GM23338 (cell line): ENCODE measurements around the gene SNRNP48. TPM values are rescaled to one million over a fixed set of nuclear protein-coding genes. Genes with fewer than 3 reads are reported as not detected.

Experiments used
- ATAC-seq: fragments of 200-7000 bp; cut with Tn5 transposase; 3 replicates; pipeline ENCODE4 v1.9.1; 2020
- DNase-seq: peaks from one replicate; pipeline ENCODE4 v3.0.0-alpha.2; 2015; ENCODE audit warnings: low spot score
- H2AFZ ChIP-seq: fragments of 200-600 bp; sonication (generic); 2 replicates; pipeline ENCODE4 v1.8.0; 2016; ENCODE audit warnings: antibody characterized with exemption, mild to moderate bottlenecking, moderate library complexity
- H3F3A ChIP-seq: fragments of 200-600 bp; sonication (generic); replicated peaks from 2 replicates; pipeline ENCODE4 v1.8.0; 2017; ENCODE audit warnings: antibody characterized with exemption, mixed run types, low read depth
- H3K27ac ChIP-seq: fragments of 200-600 bp; sonication (generic); 2 replicates; pipeline ENCODE4 v1.6.1; 2016; ENCODE audit warnings: low read depth
- H3K27me3 ChIP-seq: fragments of 200-600 bp; sonication (generic); 2 replicates; pipeline ENCODE4 v1.8.0; 2016; ENCODE audit warnings: mild to moderate bottlenecking, mixed run types, moderate library complexity; ENCODE audit not compliant: insufficient read depth
- H3K36me3 ChIP-seq: fragments of 200-600 bp; sonication (generic); 2 replicates; pipeline ENCODE4 v1.8.0; 2016; ENCODE audit warnings: mild to moderate bottlenecking; ENCODE audit not compliant: insufficient read depth
- H3K4me1 ChIP-seq: fragments of 200-600 bp; sonication (generic); 2 replicates; pipeline ENCODE4 v1.8.0; 2016; ENCODE audit warnings: mild to moderate bottlenecking, moderate library complexity; ENCODE audit not compliant: insufficient read depth
- H3K4me2 ChIP-seq: fragments of 200-600 bp; sonication (generic); 2 replicates; pipeline ENCODE4 v1.7.1; 2017; ENCODE audit warnings: mixed run types
- H3K4me3 ChIP-seq: fragments of 200-600 bp; sonication (generic); 2 replicates; pipeline ENCODE4 v1.6.1; 2016; ENCODE audit warnings: mixed run types
- H3K79me2 ChIP-seq: fragments of 200-600 bp; sonication (generic); replicated peaks from 2 replicates; pipeline ENCODE4 v1.8.0; 2017; ENCODE audit warnings: mild to moderate bottlenecking; ENCODE audit not compliant: insufficient read depth
- H3K9me2 ChIP-seq: fragments of 200-600 bp; sonication (generic); 2 replicates; pipeline ENCODE4 v1.8.0; 2017; ENCODE audit not compliant: insufficient read depth
- H4K20me1 ChIP-seq: fragments of 200-600 bp; sonication (generic); replicated peaks from 2 replicates; pipeline ENCODE4 v1.8.0; 2017; ENCODE audit warnings: mild to moderate bottlenecking; ENCODE audit not compliant: insufficient read depth
- H3K27ac Mint-ChIP-seq: 2 replicates; pipeline ENCODE4 v1.8.0; 2020; ENCODE audit warnings: inconsistent platforms, mild to moderate bottlenecking, moderate library complexity, mixed read lengths
- H3K27me3 Mint-ChIP-seq: 3 replicates; pipeline ENCODE4 v1.8.0; 2022; ENCODE audit warnings: low read depth, mild to moderate bottlenecking, moderate library complexity, mixed read lengths, inconsistent platforms; ENCODE audit not compliant: insufficient read depth, poor library complexity
- H3K36me3 Mint-ChIP-seq: 3 replicates; pipeline ENCODE4 v1.8.0; 2021; ENCODE audit warnings: low read depth, mild to moderate bottlenecking, inconsistent platforms, moderate library complexity, mixed read lengths
- H3K4me1 Mint-ChIP-seq: 3 replicates; pipeline ENCODE4 v1.8.0; 2020; ENCODE audit warnings: mild to moderate bottlenecking, inconsistent platforms, mixed read lengths
- H3K4me3 Mint-ChIP-seq: 3 replicates; pipeline ENCODE4 v1.8.0; 2021; ENCODE audit warnings: moderate library complexity, mild to moderate bottlenecking, inconsistent platforms, mixed read lengths
- H3K9me3 Mint-ChIP-seq: 3 replicates; pipeline ENCODE4 v1.8.0; 2020; ENCODE audit warnings: moderate library complexity, mild to moderate bottlenecking, inconsistent platforms, mixed read lengths
- CTCF ChIP-seq, 2 experiments: fragments of 200-600 bp in 1 of 2; sonication (generic) in 1 of 2; conservative IDR thresholded peaks; 2 replicates each; pipeline versions ENCODE4 v1.5.1 to v1.6.1; 2016 to 2017; ENCODE audit warnings: antibody characterized with exemption in 2 of 2, low read depth in 2 of 2, mild to moderate bottlenecking in 2 of 2, moderate library complexity in 1 of 2
- ETS1 ChIP-seq: IDR thresholded peaks from 2 replicates; pipeline ENCODE4 v1.6.1; 2016; ENCODE audit warnings: antibody characterized with exemption
- NANOG ChIP-seq: IDR thresholded peaks from 2 replicates; pipeline ENCODE4 v1.6.1; 2016; ENCODE audit warnings: antibody characterized with exemption, borderline replicate concordance
- POLR2AphosphoS5 ChIP-seq: IDR thresholded peaks from 2 replicates; pipeline ENCODE4 v1.6.1; 2016; ENCODE audit warnings: antibody characterized with exemption, low read depth
- STAT1 ChIP-seq: IDR thresholded peaks from one replicate; pipeline ENCODE4 v1.6.1; 2016; ENCODE audit warnings: antibody characterized with exemption; ENCODE audit not compliant: unreplicated experiment
- ZNF462 ChIP-seq: fragments of 250-450 bp; sonication (Bioruptor Pico); IDR thresholded peaks from 2 replicates; pipeline ENCODE4 v1.5.0; 2020; ENCODE audit warnings: mild to moderate bottlenecking, moderate library complexity
- polyA plus RNA-seq: library from polyadenylated mRNA; unstranded; fragments of >200 nt; fragmentation: Nextera tagmentation; extraction: Ambion mirVana; gene quantifications from 2 replicates; pipeline ENCODE4 v1.2.1, GENCODE V29; 2016
- total RNA-seq: library from RNA; depleted of rRNA; stranded (reverse); fragments of >200 nt; shearing (Covaris generic); gene quantifications from 2 replicates; pipeline ENCODE4 v1.2.3, GENCODE V29; 2014

SNRNP48 gene
- total and polyA plus RNA-seq, 2 experiments from 2014 or later: 17.2 to 23.9 TPM

- TF ChIP-seq STAT1 (no peak), POLR2AphosphoS5 (no peak), NANOG (no peak), CTCF (conservative IDR thresholded peaks at IDR 0.05; ENCODE audit: low read depth in 2 of 2) (no peak), ETS1 (no peak)
Observed at GRCh38 chr6:7604506-7604905, 14.5 kb downstream of the SNRNP48 start (continued).

GRCh38 chr6:7615611-7616383 is 25.8 kb downstream of the SNRNP48 start:
- H3K4me3 ChIP-seq: no peak overlapping the region
- Mint-ChIP-seq H3K36me3 (peaks cover 6% of the 10 kb centered on the region; the same call in 1 of the 3 replicates), H3K4me1 (peaks cover 5% of the 10 kb centered on the region; the same call in 2 of the 3 replicates), H3K27ac (peak overlapping the region; percentile 29), H3K4me3 (no peak overlapping the region), H3K9me3 (no peaks in the 10 kb centered on the region), H3K27me3 (peaks cover 17% of the 10 kb centered on the region)
- H3K79me2 ChIP-seq: no peaks in the 10 kb centered on the region
- no peaks in the 10 kb centered on the region for H3K27me3 ChIP-seq
- H3K27ac ChIP-seq: no peak overlapping the region
- no peak overlapping the region for H2AFZ ChIP-seq
- H3K4me1 ChIP-seq: no peaks in the 10 kb centered on the region
- DNase-seq (peak; percentile 80), ATAC-seq (peak; percentile 80)
- H3K4me2 ChIP-seq: no peak overlapping the region
- no peak for TF ChIP-seq ZNF462 (CRISPR knock-in tag)
- TF ChIP-seq CTCF (conservative IDR thresholded peaks at IDR 0.05; ENCODE audit: low read depth in 2 of 2): peak; percentile 74 to 76
- no peaks in the 10 kb centered on the region for H3K9me2 ChIP-seq
- H3F3A ChIP-seq: no peaks in the 10 kb centered on the region
- no peaks in the 10 kb centered on the region for H3K36me3 ChIP-seq
- H4K20me1 ChIP-seq: no peaks in the 10 kb centered on the region
